GM19467 (cell line): Measurements from ENCODE around the gene ATG2B.
"Not testable (repeated sequence)": the region's sequence is repeated elsewhere in the genome, so short reads cannot be mapped to it uniquely, and the experiment has no call there.

Experiments used
- ATAC-seq: cut with Tn5 transposase; IDR thresholded peaks from one replicate; pipeline ENCODE4 v1.9.1; 2021; ENCODE audit warnings: mild to moderate bottlenecking, moderate library complexity; ENCODE audit not compliant: unreplicated experiment

Gene ATG2B

GRCh38 chr14:96254687-96255086, 108.5 kb downstream of the ATG2B start:
- ATAC-seq: no peak

DNA sequence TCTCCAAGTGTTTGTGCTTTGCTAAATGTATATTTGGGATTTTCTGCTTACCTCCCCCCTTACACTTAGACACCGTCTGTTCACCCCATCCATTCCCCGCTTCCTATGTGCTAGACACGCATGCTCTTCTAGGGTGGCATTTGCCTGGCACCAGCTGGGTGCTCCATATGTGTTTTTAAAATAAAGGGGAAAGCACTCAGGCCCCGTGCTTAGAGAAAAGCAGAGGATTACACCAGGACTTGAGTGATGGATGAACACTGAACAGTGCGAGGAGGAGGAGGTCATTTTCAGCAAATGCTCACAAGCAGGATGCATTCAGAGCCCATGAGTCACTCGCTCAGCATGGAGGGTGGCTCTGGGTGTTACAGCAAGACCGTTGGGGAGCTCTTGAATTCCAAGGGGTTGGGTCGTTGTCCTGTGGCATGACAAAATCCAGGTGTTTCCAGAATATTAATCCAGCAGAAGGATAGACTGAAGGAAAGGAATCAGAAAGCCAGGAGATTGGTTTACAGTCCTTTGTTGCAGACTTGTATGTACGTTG, 110.1 kb downstream of the ATG2B start:
- no peak for ATAC-seq

- no peak for ATAC-seq
These were observed 110.7 kb downstream of the ATG2B start for GRCh38 chr14:96252323-96252998.

- no peak for ATAC-seq
These were observed 111.4 kb downstream of the ATG2B start for GRCh38 chr14:96251656-96252155.

DNA sequence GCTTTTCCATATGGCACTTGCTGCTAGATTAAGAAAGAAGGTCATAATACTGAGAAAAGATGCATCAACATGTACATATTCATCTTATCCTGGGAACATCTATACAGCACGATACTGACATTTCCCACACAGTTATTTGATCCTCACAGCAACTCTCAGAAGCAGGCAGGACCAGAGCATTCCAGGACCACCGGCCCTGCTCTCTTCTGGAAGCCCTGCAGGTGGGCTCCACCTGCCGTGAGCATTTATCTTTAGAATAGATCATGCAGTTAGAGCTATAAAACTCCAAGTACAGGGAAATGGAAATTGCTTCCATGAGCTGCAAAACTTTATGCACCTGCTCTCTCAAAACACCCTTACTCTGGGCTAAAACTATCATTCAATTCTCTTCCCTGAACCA, 112.7 kb downstream of the ATG2B start:
- no peak for ATAC-seq

DNA sequence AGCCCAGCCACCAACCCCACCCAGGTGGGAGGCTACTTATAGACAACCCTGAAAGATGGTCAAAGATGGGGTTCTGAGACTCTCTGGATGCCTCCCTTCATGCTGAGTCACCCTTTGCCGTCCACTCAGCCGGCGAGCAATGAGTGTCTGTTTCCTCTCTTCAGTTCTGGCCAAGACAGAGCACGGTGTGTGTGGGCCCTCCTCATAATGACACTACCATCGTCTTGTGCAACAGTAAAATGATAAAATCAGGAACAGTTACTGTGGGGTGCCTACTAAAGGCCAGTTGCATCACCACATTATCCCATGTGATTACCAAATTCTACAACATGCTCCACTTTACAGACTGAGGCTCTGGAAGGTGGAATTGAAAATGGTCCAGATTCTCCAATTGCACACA, 114.1 kb downstream of the ATG2B start:
- ATAC-seq: no peak

DNA sequence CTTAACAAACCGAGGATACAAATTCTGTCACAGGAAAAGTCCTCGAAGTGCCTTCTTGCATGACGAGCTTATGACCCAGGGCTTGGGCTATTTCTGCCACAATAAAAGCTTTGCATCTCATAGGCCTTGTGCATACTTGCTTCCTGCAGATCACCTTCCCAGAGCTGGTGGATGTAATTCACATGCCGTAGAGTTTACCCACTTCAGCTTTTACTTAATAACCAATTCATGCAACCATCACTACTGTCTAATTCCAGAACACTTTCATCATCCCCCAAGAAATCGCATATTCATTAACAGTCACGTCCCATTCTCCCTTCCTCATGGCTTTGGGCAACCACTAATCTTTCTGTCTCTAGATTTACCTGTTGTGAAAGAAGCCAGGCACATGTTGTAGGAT, 116.1 kb downstream of the ATG2B start:
- ATAC-seq: no peak

GRCh38 chr14:96246539-96246847, 116.6 kb downstream of the ATG2B start:
- no peak for ATAC-seq

GRCh38 chr14:96245710-96246538, 117.2 kb downstream of the ATG2B start:
- ATAC-seq: no peak

DNA sequence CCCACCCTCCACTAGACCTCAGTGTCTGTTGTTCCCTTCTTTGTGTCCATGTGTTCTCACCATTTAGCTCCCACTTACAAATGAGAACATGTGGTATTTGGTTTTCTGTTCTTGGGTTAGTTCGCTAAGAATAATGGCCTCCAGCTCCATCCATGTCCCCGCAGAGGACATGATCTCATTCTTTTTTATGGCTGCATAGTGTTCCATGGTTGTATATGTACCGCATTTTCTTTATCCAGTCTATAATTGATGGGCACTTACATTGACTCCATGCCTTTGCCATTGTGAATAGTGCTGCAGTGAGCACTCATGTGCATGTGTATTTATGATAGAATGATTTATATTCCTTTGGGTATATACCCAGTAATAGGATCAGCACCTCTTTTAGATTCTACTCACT, 118.1 kb downstream of the ATG2B start:
- ATAC-seq: not testable (repeated sequence)

GRCh38 chr14:96243785-96244184, 119.4 kb downstream of the ATG2B start:
- ATAC-seq: no peak

GRCh38 chr14:96242126-96242525, 121.0 kb downstream of the ATG2B start:
- no peak for ATAC-seq

DNA sequence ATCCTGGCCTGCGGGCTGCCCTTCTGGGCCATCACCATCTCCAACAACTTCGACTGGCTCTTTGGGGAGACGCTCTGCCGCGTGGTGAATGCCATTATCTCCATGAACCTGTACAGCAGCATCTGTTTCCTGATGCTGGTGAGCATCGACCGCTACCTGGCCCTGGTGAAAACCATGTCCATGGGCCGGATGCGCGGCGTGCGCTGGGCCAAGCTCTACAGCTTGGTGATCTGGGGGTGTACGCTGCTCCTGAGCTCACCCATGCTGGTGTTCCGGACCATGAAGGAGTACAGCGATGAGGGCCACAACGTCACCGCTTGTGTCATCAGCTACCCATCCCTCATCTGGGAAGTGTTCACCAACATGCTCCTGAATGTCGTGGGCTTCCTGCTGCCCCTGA, 122.5 kb downstream of the ATG2B start:
- no peak for ATAC-seq

DNA sequence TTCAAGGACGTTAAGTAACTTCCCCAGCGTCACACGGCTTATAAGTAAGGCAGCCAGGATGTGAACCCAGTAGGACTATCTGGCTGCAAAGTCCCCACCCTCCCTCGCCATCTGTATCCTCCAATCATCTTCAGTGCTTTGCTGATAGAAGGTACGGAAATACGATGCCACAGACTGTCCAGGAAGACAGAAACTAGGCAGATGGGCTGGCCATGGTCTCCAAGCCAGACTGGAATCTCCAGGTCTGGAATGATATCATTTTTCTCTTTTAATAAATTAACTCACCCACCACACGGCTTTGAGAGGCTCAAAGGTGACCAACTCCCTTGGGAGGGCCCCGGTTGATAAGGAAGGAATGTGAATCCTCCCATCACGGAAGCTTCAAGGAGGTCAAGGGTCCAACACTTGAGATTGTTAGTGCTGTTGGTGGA, 123.4 kb downstream of the ATG2B start:
- no peak for ATAC-seq

DNA sequence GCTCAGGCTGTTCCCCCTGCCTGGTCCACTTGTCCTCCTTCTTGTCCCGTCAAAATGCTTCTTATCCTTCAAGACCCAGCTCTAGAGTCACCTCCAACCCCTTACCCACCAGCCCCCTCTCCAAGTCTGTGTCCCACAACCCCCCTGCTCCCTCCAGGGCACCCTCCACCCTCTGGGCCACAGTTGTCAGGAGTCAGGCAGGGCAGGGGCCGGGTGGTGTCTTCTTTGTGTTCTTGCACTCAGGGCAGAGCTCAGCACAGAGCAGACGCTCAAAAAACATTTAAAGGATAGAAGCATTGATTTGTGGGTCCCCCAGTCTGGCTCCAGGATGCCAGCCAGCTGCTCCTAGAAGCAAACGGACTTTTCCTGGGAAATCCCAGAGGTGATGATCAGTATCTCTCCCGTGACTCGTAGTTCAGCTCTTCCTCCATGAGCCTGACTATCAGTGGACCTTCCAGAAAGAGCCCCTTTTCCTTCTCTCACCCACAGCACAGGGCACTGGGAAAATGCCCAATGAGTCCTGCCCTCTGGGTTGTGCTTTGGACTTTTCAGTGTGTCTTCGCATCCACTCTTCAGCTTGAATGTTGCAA, 124.4 kb downstream of the ATG2B start:
- ATAC-seq: no peak

- no peak for ATAC-seq
These were observed 125.5 kb downstream of the ATG2B start for GRCh38 chr14:96237641-96238040.

GRCh38 chr14:96235426-96235825, 127.7 kb downstream of the ATG2B start:
- ATAC-seq: no peak

DNA sequence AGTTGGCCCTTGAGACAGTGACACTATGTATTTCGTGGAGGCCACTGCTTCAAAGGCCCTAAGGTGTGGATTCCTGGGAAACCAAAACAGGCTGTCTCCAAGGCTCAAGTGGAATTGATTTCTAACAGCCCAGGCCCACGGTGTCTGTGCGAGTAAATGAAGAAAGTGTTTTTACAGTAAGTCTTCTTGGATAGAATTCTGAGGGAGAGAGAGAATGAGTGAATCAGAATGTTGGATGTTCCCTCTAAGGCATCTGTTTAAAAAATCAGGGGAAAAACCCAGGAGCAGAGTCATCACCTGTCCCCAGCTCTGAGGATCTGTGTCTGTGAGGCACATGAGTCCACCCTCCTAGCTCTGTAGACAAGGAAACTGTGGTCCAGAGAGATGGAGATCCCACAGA, 129.5 kb downstream of the ATG2B start:
- ATAC-seq: no peak

- ATAC-seq: no peak
These were observed 130.6 kb downstream of the ATG2B start for GRCh38 chr14:96232506-96232905.

DNA sequence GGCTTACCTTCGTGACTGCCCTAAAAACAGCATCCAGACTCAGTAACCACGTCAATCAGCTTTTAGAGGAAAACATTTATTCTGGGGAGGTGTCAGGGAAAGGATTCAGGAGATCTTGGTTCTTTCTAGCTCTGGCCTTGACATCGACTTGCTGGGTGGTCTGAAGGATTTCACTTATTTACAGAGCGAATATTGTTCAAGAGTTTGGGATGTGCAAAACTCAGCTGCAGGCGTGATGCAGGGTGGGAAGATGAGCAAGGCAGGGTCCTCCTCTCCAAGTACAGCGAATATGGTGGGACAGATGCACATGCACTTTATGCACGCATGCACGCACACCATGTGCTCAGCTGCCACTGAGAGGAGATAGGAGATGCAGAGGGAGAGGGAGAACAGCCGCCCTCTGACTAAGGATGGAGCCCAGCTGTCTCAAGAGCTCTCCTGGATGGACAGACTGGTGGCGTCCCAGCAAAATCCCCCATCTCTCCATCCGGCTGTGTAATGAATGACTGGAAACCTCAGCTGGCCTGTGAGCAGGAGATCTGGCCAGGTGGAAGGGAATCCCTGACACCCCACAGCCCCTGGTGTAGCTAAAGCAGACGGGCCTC, 131.5 kb downstream of the ATG2B start:
- no peak for ATAC-seq

DNA sequence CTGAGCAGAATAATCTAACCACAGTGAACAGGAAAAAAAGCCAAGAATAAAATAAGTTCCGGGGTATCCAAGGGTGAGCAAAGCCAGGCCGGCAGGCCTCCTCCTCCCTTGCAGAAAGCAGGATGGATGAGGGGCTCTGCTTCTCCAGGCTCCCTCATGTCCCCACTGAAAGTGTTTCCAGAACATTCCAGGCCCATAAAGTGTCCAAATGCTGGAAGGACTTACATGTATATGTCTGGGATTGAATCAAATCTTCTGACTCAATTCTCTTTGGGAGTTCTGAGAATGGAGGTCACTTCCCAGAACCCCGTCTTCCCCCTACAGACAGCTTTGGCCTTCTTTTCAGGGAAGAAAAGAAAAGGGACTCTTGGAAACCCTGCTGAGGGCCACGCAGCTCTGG, 132.1 kb downstream of the ATG2B start:
- no peak for ATAC-seq
